Activated T-helper 1 cell treated with anti-CD3 and anti-CD28 coated beads, Interleukin-12 subunit alpha, Interleukin-12 subunit beta, Interleukin-2, Interleukin-4 antibody, amounts not matched to agents 30 ng/mL and 10 ng/mL and 1 ng/mL, durations not matched to agents 14 hours and 24 hours and 36 hours (primary cell): ENCODE measurements around the gene POLD2. TPM values are rescaled to one million over a fixed set of nuclear protein-coding genes. Genes with fewer than 3 reads are reported as not detected.

ENCODE experiments used
- DNase-seq: peaks from one replicate; pipeline ENCODE4 v3.0.0; 2021; ENCODE audit warnings: low spot score
- H3K27ac Mint-ChIP-seq: one replicate; pipeline ENCODE4 v1.8.0; 2021; ENCODE audit warnings: mild to moderate bottlenecking, mixed read lengths
- H3K27me3 Mint-ChIP-seq: one replicate; pipeline ENCODE4 v1.8.0; 2022; ENCODE audit warnings: mild to moderate bottlenecking, moderate library complexity, mixed read lengths; ENCODE audit not compliant: insufficient read depth
- H3K36me3 Mint-ChIP-seq: one replicate; pipeline ENCODE4 v1.8.0; 2021; ENCODE audit warnings: low read depth, mixed read lengths
- H3K4me1 Mint-ChIP-seq: one replicate; pipeline ENCODE4 v1.8.0; 2021; ENCODE audit warnings: low read depth, mixed read lengths
- H3K4me3 Mint-ChIP-seq: one replicate; pipeline ENCODE4 v1.8.0; 2021; ENCODE audit warnings: mild to moderate bottlenecking, moderate library complexity, mixed read lengths
- H3K9me3 Mint-ChIP-seq: one replicate; pipeline ENCODE4 v1.8.0; 2021; ENCODE audit warnings: mixed read lengths
- intact Hi-C: fragments of 100-400 bp; cut with micrococcal nuclease; formaldehyde crosslinking; loops from one replicate; pipeline ENCODE4 v1.15.1; 2024
- total RNA-seq: library from RNA; stranded (reverse); gene quantifications from 2 replicates; pipeline ENCODE4 v1.2.3, GENCODE V29; 2022

The POLD2 gene
- total RNA-seq, 1 donor from 2014 or later = 234 TPM

DNA sequence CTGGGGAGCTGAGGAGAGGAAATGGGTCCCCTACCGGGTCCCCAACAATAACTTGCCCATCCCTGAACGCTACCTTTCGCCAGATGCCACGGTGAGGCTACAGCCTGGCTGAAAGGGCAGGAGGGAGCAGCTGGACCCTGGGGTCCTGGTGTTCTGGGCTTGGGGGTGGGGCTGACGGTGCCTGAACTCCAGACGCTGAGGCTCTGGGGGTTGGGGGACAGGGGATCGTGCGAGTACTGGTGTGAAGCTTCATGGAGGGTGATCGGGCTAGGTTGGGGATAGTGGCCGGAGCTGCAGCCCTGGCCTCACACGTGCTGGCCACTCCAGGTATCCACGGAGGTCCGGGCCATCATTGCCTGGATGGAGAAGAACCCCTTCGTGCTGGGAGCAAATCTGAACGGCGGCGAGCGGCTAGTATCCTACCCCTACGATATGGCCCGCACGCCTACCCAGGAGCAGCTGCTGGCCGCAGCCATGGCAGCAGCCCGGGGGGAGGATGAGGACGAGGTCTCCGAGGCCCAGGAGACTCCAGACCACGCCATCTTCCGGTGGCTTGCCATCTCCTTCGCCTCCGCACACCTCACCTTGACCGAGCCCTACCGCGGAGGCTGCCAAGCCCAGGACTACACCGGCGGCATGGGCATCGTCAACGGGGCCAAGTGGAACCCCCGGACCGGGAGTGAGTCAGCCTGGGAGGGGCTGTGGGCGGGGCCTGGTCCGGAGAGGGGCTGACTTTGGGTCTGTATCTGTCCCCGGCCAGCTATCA is 10.9 kb downstream of the POLD2 start:
- Mint-ChIP-seq H3K9me3 (no peaks in the 10 kb centered on the region), H3K4me1 (no peaks in the 10 kb centered on the region), H3K27me3 (no peaks in the 10 kb centered on the region), H3K36me3 (peaks cover 5% of the 10 kb centered on the region), H3K27ac (no peak overlapping the region), H3K4me3 (no peak overlapping the region)
- intact Hi-C loops = no loop called here
- no peak for DNase-seq

DNA sequence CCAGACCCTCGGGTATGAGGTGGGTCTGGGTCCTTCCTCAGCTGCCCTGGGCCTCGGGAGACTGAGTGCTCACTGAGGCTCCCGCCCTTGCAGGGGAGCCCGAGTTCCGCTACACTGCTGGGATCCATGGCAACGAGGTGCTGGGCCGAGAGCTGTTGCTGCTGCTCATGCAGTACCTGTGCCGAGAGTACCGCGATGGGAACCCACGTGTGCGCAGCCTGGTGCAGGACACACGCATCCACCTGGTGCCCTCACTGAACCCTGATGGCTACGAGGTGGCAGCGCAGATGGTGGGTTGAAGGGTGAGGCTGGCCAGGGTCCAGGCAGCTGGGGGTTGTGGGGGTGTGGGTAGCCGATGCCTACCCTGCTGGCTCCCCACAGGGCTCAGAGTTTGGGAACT is 11.6 kb downstream of the POLD2 start:
- intact Hi-C loops = no loop called here
- Mint-ChIP-seq H3K9me3 (no peaks in the 10 kb centered on the region), H3K27me3 (no peaks in the 10 kb centered on the region), H3K4me1 (no peaks in the 10 kb centered on the region), H3K4me3 (no peak overlapping the region), H3K36me3 (peaks cover 5% of the 10 kb centered on the region), H3K27ac (no peak overlapping the region)
- no peak for DNase-seq

DNA sequence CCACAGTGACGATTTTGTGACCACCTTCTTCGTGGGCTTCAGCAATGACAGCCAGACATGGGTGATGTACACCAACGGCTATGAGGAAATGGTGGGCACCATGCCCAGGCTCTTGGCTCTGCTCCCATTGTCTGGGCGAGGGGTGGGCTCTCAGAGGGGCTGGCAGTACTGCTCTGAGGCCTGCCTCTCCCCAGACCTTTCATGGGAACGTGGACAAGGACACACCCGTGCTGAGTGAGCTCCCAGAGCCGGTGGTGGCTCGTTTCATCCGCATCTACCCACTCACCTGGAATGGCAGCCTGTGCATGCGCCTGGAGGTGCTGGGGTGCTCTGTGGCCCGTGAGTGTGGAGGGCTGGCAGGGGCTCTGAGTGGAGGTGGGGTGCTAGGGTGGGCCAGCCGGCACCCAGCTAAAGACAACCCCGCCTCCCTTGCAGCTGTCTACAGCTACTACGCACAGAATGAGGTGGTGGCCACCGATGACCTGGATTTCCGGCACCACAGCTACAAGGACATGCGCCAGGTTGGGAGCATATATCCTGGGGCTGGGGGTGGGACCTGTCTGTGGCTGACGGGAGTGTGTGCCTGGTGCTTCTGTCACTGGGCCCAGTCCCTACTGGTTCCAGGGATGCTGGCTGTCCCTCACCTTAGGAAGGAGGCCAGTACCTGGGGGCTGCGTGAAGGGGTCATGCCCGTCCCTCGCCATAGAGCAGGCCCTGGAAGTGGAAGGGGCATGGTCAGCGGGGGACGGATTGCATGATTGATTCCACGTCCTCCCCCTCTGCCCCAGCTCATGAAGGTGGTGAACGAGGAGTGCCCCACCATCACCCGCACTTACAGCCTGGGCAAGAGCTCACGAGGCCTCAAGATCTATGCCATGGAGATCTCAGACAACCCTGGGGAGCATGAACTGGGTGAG is 12.4 kb downstream of the POLD2 start:
- Mint-ChIP-seq H3K27ac (no peak overlapping the region), H3K9me3 (no peaks in the 10 kb centered on the region), H3K27me3 (no peaks in the 10 kb centered on the region), H3K36me3 (peaks cover 5% of the 10 kb centered on the region), H3K4me1 (no peaks in the 10 kb centered on the region), H3K4me3 (no peak overlapping the region)
- intact Hi-C loops = no loop called here
- DNase-seq = no peak

DNA sequence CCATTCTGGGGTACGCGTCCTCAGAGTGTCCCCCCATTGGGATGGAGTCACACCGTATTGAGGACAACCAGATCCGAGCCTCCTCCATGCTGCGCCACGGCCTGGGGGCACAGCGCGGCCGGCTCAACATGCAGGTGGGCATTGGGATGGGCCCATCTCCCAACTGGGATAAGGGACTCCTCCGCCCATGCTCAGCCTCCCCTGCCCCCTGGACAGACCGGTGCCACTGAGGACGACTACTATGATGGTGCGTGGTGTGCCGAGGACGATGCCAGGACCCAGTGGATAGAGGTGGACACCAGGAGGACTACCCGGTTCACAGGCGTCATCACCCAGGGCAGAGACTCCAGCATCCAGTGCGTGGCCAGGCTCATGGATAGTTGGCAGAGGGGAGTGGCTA is 13.4 kb downstream of the POLD2 start:
- no peak overlapping the region for H3K27ac Mint-ChIP-seq
- H3K27me3 Mint-ChIP-seq = peaks cover 8% of the 10 kb centered on the region
- intact Hi-C loops = no loop called here
- peaks cover 5% of the 10 kb centered on the region for H3K36me3 Mint-ChIP-seq
- H3K9me3 Mint-ChIP-seq = no peaks in the 10 kb centered on the region
- no peak overlapping the region for H3K4me3 Mint-ChIP-seq
- no peak for DNase-seq
- H3K4me1 Mint-ChIP-seq = peaks cover 9% of the 10 kb centered on the region

DNA sequence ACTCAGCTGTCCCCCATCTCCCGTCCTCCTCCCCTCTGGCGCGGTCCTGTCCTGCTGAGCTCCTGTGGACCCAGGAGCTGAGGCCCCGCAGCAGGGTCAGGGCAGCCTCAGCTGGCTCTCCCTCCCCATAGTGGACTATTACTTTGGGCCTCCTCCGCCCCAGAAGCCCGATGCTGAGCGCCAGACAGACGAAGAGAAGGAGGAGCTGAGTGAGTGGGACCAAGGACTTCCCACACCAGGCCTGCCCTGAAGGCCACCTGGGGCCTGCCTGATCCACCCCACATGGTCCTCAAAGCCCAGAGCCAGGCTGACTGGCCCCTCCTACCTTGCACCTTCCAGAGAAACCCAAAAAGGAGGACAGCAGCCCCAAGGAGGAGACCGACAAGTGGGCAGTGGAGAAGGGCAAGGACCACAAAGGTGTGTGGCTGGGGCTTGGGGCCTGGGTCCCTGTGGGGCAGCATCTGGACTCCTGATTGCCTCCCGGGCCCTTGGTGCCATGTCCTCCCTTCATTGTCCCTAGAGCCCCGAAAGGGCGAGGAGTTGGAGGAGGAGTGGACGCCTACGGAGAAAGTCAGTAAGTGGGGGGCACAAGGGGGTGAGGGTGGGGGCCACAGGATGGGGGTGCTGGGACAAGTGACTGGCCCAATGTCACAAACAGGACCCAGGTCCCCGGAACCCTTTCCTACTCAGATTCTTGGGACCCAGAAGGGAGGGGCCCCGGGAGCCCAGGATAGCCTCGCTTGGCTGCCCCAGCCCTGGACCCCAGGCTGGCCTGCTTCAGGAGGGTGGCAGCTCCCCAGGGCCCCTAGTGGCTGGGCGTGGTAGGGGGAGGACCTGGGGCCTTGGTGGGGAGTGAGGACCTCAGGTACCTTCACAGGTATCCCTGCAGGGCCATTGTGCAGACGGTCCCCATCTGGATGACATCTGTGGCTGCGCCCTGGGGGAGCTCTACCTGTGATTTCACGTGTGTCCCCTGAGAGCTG is 14.3 kb downstream of the POLD2 start:
- H3K27ac Mint-ChIP-seq = no peak overlapping the region

DNA sequence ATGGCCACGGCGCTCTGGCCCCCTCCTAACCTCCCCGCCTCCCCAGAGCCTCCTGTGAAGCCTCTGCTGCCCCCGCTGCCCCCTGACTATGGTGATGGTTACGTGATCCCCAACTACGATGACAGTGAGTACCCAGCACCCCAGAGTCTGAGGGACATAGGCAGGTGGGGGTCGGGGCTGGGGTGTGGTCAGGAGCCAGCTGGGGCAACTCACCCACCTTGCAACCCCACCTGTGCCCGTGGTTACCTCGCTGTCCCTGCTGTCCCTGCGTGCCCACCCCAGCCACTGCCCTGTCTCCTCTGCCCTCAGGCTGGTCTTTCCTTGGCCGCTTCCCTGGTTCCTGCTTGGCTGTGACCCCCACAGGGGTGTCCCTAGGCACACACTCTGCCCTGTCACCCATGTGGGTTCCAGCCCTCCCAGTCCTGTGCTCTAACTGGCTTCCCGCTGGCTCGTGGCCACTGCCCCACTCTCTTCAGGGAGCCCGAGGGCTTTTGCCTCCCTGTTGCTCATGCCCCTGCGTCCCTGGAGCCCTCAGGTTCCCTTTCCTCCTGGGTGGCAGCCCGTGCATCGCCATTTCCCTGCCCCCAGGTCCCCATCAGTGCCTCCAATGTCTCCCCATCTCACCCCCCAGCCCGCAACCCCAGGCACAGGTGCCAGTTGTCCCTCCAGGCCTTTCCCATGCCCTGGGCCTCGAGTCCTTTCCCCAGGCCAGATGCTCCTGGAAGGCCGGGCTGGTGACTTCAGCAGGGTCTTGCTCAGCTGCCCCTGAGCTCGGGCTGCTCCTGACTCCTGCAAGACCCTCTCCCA is 15.2 kb downstream of the POLD2 start:
- H3K27ac Mint-ChIP-seq = no peak overlapping the region
- no peaks in the 10 kb centered on the region for H3K36me3 Mint-ChIP-seq
- peaks cover 10% of the 10 kb centered on the region for H3K4me1 Mint-ChIP-seq
- DNase-seq = no peak
- no peak overlapping the region for H3K4me3 Mint-ChIP-seq
- H3K9me3 Mint-ChIP-seq = no peaks in the 10 kb centered on the region
- H3K27me3 Mint-ChIP-seq = peaks cover 13% of the 10 kb centered on the region
- intact Hi-C loops = no loop called here

More for the DNA sequence above, 14.3 kb downstream of the POLD2 start:
- peaks cover 8% of the 10 kb centered on the region for H3K27me3 Mint-ChIP-seq
- DNase-seq = no peak
- no peak overlapping the region for H3K4me3 Mint-ChIP-seq
- intact Hi-C loops = no loop called here
- peaks cover 4% of the 10 kb centered on the region for H3K36me3 Mint-ChIP-seq
- H3K4me1 Mint-ChIP-seq = peaks cover 10% of the 10 kb centered on the region
- H3K9me3 Mint-ChIP-seq = no peaks in the 10 kb centered on the region

DNA sequence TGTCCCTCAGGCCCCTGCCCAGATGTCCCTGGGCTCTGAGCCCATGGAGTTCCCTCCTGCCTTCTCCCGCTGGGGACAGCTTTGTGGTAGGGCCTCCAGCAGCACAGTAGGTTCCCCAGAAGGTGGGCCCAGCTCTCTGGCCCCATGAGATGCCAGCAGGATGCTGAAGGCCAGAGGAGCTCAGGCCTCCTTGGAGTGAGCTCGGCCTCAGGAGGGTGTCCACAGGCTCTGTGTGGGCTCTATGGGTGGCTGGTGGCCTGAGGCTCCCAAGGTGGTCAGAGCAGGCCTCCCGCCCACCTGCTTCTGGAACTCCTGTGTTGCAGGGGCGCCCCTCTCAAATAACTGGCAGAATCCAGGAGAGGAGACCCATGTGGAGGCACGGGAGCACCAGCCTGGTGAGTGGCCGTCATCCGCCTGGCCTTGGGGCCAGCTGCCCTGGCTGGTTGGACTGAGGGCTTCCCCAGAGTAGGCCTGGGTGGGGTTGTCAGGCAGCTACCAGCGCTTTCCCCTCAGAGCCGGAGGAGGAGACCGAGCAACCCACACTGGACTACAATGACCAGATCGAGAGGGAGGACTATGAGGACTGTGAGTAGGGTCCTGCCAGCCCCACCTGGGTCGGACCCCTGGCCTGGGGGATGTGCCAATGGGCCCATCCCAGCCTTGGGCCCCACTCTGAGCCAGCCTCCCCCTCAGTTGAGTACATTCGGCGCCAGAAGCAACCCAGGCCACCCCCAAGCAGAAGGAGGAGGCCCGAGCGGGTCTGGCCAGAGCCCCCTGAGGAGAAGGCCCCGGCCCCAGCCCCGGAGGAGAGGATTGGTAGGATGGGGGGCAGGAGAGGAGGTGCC is 16.0 kb downstream of the POLD2 start:
- DNase-seq = no peak
- Mint-ChIP-seq H3K36me3 (no peaks in the 10 kb centered on the region), H3K9me3 (no peaks in the 10 kb centered on the region), H3K27me3 (peaks cover 16% of the 10 kb centered on the region), H3K4me3 (no peak overlapping the region), H3K4me1 (peaks cover 10% of the 10 kb centered on the region), H3K27ac (no peak overlapping the region)
- intact Hi-C loops = no loop called here

DNA sequence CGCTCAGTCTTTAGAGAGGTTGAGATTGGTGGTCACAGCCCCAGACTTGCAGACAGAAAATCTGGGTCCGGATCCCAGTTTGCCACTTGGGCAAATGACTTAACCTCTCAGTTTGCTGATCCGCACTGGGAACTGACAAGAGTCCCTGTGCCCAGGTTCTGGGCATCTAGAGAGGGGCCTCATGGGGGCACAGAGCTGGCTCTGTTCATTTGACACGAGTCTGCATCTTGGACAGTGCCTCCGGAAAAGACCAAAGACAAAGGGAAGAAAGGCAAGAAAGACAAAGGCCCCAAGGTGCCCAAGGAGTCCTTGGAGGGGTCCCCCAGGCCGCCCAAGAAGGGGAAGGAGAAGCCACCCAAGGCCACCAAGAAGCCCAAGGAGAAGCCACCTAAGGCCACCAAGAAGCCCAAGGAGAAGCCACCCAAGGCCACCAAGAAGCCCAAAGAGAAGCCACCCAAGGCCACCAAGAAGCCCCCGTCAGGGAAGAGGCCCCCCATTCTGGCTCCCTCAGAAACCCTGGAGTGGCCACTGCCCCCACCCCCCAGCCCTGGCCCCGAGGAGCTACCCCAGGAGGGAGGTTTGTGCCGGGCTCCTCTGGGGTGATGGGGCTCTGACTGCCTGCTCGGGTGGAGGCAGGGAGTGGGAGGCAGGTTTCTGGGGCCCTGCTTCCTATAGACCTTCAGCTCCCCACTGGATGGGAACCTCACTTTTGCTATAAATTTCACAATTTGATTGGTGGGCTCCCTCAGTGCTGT is 16.9 kb downstream of the POLD2 start:
- no peak overlapping the region for H3K27ac Mint-ChIP-seq
- H3K4me3 Mint-ChIP-seq = peak overlapping the region; percentile 61
- peaks cover 10% of the 10 kb centered on the region for H3K4me1 Mint-ChIP-seq
- intact Hi-C loops = no loop called here
- DNase-seq = no peak
- peaks cover 20% of the 10 kb centered on the region for H3K27me3 Mint-ChIP-seq
- no peaks in the 10 kb centered on the region for H3K9me3 Mint-ChIP-seq
- H3K36me3 Mint-ChIP-seq = no peaks in the 10 kb centered on the region

DNA sequence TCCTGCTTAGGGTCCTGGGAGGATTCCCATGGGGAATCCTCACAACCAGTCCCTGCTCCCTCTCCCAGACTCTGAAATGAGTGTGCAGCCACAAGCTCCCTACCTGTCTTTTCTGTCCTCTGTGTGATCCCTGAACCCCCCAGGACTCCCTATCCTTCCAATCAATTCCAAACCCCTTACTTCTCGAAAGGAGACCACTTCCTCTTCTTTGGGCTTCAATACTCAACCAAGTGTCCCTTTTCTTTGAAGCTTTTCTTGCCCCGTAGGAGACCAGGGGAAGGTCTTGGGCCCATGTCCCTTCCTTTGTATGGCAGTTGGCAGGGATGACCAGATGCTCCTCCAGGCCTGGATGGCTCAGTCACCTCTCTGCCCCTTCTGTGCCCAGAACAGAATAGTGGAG is 17.5 kb downstream of the POLD2 start:
- intact Hi-C loops = loop anchor here (2.0 kb wide), 2 partner anchors 17 to 23 kb away; partner anchors contain the start of genes POLD2 and POLM
- no peak overlapping the region for H3K27ac Mint-ChIP-seq

DNA sequence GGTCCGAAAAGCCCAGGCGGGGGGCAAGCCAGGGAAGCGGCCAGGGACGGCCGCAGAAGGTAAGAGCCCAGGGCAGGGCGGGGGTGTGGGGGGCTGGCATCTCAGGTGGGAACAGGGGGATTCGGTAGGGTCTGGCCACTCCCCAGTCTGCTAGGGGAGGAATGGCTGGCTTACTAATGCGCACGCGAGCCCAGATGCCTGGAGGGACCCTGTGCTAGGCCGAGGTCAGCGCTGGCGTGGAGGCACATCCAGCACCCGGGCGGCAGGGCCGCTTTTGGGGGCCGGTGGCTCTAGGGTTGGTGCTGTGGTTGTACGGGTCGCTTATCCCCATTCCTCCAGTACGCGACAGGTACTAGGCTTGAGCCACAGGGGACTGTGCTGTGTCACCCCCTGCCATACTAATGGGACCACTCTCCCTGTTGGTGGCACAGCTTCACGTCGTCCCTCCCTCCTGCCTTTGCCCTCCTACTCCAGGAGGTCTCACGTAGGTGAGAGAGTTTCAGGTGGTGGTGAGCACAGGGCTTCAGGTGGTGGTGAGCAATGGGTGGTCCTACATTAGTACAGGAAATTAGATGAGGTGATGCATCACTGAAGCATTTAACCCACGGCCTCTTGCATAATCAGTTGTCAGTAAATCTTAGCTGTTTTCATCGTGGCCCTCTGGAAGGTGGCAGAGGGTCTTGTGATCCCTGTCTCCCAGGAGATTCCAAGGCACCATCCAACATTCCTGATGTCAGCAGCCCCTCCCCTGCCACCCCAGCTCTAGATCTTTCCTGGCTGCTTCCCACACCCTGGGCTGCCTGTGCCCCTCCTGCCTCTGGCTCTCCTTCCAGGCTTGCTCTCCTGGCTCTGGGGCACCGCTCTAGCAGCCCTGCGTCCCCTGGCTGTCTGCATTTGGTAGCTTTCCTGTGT is 18.2 kb downstream of the POLD2 start:
- H3K27me3 Mint-ChIP-seq = peaks cover 20% of the 10 kb centered on the region
- H3K9me3 Mint-ChIP-seq = no peaks in the 10 kb centered on the region
- no peaks in the 10 kb centered on the region for H3K36me3 Mint-ChIP-seq
- peak overlapping the region; percentile 75 for H3K4me3 Mint-ChIP-seq
- no peak overlapping the region for H3K27ac Mint-ChIP-seq
- DNase-seq = no peak
- intact Hi-C loops = loop anchor here (2.0 kb wide), 2 partner anchors 18 to 22 kb away; partner anchors contain the start of genes POLD2 and POLM
- H3K4me1 Mint-ChIP-seq = peaks cover 10% of the 10 kb centered on the region

More for the DNA sequence above, 17.5 kb downstream of the POLD2 start:
- Mint-ChIP-seq H3K4me1 (peaks cover 10% of the 10 kb centered on the region), H3K27me3 (peaks cover 20% of the 10 kb centered on the region), H3K4me3 (peak overlapping the region; percentile 61), H3K36me3 (no peaks in the 10 kb centered on the region), H3K9me3 (no peaks in the 10 kb centered on the region)
- no peak for DNase-seq
